A172 (cell line): ENCODE results near the gene HOXA3. TPM values are rescaled to one million over a fixed set of nuclear protein-coding genes. Genes with fewer than 3 reads are reported as not detected.

Experiments
- total RNA-seq: library from RNA; depleted of rRNA; stranded (reverse); fragments of >200 nt; shearing (Covaris generic); gene quantifications from 2 replicates; pipeline ENCODE4 v1.2.3, GENCODE V29; 2014; rRNA removed

Gene HOXA3
- total RNA-seq, 1 experiment from 2014 or later, result 0.41 TPM

Other genes with a start within 250 kb of the HOXA3 start
- gene HOXA1, start 56.6 kb downstream of the HOXA3 start, total RNA-seq, result 0.34 TPM in 1 of 2 replicates, not detected in the other
- gene HOXA2, start 49.9 kb downstream of the HOXA3 start, total RNA-seq, result 0.17 TPM in 1 of 2 replicates, not detected in the other
- gene HOXA4, start 21.8 kb downstream of the HOXA3 start, total RNA-seq, result 2.0 and 3.4 TPM in 2 replicates
- 0.98 and 1.9 TPM in 2 replicates for gene HOXA5, start 8.9 kb downstream of the HOXA3 start, total RNA-seq
- 0.48 TPM in 1 of 2 replicates, not detected in the other for gene HOXA6, start 4.8 kb downstream of the HOXA3 start, total RNA-seq
- gene HOXA7, start 4.1 kb upstream of the HOXA3 start, total RNA-seq, result not detected in 2 replicates
- 74.8 and 88.6 TPM in 2 replicates for gene HOXA9, start 13.0 kb upstream of the HOXA3 start, total RNA-seq
- 26.4 and 30.7 TPM in 2 replicates for gene HOXA10, start 21.7 kb upstream of the HOXA3 start, total RNA-seq
- gene HOXA11, start 32.6 kb upstream of the HOXA3 start, total RNA-seq, result 1.2 TPM in 2 replicates
- gene HOXA13, start 47.5 kb upstream of the HOXA3 start, total RNA-seq, result 3.2 and 4.7 TPM in 2 replicates
- not detected in 2 replicates for gene EVX1, start 90.2 kb upstream of the HOXA3 start, total RNA-seq